ENCODE measurements around the gene AP2M1.

Gene AP2M1

DNA sequence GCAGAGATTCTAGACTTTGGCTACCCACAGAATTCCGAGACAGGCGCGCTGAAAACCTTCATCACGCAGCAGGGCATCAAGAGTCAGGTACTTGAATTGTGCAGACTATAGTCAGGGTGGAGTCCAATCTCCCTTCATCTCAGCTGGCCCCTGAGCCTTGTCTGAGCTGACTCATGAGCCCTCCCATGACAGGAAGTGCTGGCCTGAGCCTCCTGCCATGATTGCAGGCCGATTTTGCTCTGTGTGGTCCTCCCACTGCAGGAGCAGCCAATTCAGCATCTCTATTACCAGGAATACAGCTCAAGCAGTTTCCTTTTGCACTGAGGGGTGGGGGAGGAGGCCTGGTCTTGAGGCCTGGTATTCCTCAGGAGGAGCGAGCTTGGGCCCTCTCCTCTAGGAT is 5.5 kb downstream of the AP2M1 start:
- no peak for DNase-seq (ENCODE audit: low spot score)

DNA sequence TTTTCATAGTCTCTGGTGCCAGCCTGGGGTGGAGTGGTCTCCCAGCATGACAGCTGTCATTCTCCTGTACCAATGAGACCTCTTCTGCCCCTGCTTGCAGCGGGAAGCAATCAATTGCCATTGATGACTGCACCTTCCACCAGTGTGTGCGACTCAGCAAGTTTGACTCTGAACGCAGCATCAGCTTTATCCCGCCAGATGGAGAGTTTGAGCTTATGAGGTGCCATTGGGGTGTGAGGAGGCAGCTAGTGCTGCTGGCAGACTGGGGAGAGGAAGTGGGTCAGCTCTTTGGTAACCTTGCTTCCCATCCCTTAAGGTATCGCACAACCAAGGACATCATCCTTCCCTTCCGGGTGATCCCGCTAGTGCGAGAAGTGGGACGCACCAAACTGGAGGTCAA is 6.9 kb downstream of the AP2M1 start:
- DNase-seq (ENCODE audit: low spot score), result no peak

DNA sequence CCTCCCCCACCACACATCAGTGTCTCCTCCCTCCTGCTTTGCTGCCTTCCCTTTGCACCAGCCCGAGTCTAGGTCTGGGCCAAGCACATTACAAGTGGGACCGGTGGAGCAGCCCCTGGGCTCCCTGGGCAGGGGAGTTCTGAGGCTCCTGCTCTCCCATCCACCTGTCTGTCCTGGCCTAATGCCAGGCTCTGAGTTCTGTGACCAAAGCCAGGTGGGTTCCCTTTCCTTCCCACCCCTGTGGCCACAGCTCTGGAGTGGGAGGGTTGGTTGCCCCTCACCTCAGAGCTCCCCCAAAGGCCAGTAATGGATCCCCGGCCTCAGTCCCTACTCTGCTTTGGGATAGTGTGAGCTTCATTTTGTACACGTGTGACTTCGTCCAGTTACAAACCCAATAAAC is 9.0 kb downstream of the AP2M1 start:
- no peak for DNase-seq (ENCODE audit: low spot score)

GRCh38 chr3:184184546-184185230 is 10.0 kb downstream of the AP2M1 start:
- DNase-seq (ENCODE audit: low spot score), result no peak

GRCh38 chr3:184185461-184186183 is 11.0 kb downstream of the AP2M1 start:
- DNase-seq (ENCODE audit: low spot score), result peak; percentile 99

DNA sequence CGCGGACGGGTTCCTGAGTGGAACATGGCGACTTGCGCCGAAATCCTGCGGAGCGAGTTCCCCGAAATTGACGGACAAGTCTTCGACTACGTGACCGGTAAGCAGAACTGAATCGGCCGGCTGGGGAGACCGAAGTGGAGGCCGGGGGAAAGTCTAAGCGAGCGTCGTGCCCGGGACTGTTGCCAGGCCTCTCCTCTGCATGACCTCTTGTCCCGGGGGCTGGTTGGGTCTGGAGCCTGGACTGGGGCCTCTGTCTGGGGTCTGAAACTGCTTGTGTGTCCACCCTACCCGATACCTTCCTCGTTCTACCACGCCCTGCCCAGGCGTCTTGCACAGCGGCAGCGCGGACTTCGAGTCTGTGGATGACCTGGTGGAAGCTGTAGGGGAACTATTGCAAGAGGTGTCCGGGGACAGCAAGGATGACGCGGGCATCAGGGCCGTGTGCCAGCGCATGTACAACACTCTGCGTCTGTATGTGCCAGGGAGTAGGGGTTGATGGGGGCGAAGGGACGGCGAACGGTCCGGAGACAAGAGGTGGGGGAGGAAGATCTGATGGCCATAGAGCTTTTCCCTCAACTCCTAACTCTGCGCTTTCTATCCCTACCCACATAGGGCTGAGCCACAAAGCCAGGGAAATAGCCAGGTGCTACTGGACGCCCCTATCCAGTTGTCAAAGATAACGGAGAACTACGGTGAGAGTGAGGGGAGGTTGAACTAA is 11.7 kb downstream of the AP2M1 start, which contains the start of gene ABCF3:
Gene ABCF3, plus strand, starts transcription at position 16 of the 718 bp plus-strand sequence. Its CDS starts 9 bp downstream, at position 25.
- DNase-seq (ENCODE audit: low spot score), result no peak

- no peak for DNase-seq (ENCODE audit: low spot score)
Measured at GRCh38 chr3:184186902-184187207, 12.2 kb downstream of the AP2M1 start.

DNA sequence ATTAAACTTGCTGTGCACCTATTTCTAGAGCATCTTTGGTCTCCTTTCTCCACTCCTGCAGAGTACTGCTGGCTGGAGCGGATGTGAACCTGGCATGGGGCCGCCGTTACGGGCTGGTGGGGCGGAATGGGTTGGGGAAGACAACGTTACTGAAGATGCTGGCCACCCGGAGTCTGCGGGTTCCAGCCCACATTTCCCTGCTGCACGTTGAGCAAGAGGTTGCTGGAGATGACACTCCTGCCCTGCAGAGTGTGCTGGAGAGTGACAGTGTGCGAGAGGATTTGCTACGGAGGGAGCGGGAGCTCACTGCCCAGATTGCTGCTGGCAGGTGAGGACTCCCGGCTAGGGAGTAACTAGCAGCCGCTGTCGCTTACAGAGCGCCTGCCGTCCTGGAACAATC is 13.4 kb downstream of the AP2M1 start:
- DNase-seq (ENCODE audit: low spot score), result no peak

- DNase-seq (ENCODE audit: low spot score), result no peak
Measured at GRCh38 chr3:184189421-184189820, 14.8 kb downstream of the AP2M1 start.

GRCh38 chr3:184192889-184193288 is 18.2 kb downstream of the AP2M1 start:
- no peak for DNase-seq (ENCODE audit: low spot score)

DNA sequence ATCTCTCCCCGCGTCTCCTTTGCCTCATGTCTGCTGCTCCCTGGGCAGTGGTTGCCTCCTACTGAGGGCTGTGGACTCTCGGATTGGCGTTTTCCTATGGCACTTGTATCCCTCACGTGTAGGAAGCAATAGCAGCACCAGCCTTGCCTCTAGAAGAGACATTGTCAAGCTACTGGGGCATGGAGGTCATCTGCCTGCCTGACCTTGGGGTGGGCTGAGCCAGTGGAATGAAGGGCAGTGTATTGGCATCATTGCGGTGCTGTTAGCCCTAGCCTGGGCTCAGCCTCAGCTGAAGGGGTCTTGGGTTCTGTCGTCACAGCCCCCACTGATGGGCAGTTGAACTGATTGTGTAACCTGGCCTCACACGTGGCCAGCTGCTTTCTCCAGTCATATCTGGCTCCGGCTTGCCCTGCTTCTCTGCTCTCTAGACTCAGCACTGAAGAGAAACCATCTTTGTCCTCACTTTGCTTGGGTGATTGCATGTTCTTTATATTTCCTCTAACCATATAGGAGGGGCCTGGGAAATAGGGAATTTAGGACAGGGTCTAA is 19.4 kb downstream of the AP2M1 start:
- DNase-seq (ENCODE audit: low spot score), result no peak

DNA sequence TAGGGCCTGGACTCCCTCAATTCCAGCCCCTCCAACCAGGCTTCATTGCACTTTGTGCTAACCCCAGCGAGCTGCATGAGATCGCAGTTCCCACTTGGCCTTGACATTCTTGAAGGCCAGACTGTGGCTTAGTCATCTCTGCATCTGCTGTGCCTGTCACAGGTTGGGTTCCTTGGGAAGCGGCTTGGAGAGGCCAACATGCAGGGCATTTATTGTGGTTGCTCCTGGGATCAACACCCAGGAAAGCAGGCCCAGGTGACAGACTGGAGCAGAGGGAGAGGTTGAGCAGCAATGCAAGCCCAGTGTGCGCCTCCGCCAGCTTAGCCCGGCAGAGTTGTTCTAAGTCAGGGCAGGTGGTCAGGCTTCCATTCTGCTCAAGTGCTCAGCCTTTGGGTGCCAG is 21.9 kb downstream of the AP2M1 start:
- no peak for DNase-seq (ENCODE audit: low spot score)

GRCh38 chr3:184198509-184198908 is 23.9 kb downstream of the AP2M1 start:
- no peak for DNase-seq (ENCODE audit: low spot score)

DNA sequence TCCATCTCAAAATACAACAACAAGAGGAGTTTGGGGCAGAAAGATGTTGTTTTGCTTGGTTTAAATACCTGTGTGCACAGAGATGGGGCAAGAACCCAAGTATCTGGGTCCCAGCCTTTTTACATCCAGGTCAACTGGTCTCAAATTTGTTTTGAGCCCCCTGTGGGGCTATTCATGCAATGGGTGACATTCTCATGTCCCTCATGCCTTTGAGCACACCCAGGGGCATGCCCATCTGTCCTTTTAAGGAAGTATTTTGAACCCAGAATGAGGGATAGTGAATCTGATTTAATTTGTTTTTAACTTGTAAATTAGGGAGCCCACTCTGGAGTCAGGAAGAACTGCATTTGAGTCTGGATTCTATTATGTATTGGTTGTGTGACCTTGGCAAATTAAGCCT is 26.2 kb downstream of the AP2M1 start:
- DNase-seq (ENCODE audit: low spot score), result no peak

- DNase-seq (ENCODE audit: low spot score), result no peak
Measured at GRCh38 chr3:184203526-184203925, 28.9 kb downstream of the AP2M1 start.

- DNase-seq (ENCODE audit: low spot score), result no peak
Measured at GRCh38 chr3:184209146-184209923, 34.7 kb downstream of the AP2M1 start.

- DNase-seq (ENCODE audit: low spot score), result no peak
Measured at GRCh38 chr3:184211297-184211696, 36.6 kb downstream of the AP2M1 start.

DNA sequence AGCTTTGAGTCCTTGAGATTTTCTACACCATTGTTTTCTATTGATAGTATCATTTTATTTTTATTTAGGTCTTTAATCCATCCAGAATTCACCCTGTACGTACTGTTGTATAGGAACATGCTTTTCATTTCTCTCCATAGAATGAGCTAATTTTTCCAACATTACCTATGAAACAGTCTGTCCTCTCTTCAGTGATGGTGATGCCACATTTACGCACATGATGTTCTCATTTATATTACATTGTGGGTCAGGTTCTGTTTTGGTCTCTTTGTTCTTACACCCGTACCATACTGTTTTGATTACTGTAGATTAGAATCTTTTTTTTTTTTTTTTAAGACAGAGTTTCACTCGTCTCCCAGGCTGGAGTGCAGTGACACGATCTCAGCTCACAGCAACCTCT is 37.1 kb downstream of the AP2M1 start:
- no peak for DNase-seq (ENCODE audit: low spot score)

GRCh38 chr3:184218814-184219213 is 44.2 kb downstream of the AP2M1 start:
- no peak for DNase-seq (ENCODE audit: low spot score)

- DNase-seq (ENCODE audit: low spot score), result no peak
Measured at GRCh38 chr3:184222521-184222920, 47.9 kb downstream of the AP2M1 start.

DNA sequence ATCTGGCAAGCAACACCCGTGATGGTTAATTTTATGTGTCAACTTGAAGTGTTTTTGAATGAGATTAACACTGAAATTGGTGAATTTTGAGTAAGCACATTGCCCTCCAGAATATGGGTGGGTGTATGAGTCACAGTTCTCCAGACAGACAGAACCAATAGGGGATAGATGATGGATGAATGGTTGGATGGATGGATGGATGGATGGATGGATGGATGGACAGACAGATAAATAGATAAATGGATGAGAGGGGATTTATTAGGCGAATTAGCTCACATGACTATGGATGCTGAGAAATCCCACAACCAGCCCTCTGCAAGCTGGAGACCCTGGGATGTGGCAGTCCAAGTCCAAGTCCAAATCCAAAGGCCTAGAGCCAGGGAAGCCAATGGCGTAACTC is 49.3 kb downstream of the AP2M1 start:
- DNase-seq (ENCODE audit: low spot score), result no peak

DNA sequence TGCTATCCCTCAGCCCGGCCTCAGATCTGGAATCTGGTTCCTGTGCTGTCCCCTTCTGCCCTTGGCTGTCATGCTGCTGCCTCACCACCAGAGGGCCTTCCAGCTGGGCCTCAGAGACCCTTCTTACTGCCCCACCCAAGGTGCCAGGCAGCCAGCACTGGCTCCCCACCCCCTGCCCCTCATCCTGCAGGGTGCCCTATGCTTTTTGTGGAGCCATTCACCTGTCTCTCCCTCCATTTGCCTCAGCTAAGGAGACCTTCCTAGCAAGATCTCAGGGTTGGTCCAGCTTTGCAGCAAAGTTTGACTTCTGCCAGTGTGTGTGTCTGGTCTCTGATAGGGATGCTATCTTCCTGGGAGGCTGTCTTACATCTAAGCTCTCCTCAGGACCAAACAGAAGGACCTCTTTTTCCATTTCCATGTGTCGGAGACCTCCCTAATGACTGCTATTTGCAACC is 52.9 kb downstream of the AP2M1 start:
- peak; percentile 72 for DNase-seq (ENCODE audit: low spot score)

All from NAMALWA (cell line).